Inflammatory macrophage treated with lipopolysaccharide for 4 hours (primary cell): ENCODE results near the gene CST8.
"Not testable (repeated sequence)": the region's sequence is repeated elsewhere in the genome, so short reads cannot be mapped to it uniquely, and the experiment has no call there.

Experiments used
- DNase-seq: peaks from one replicate; pipeline ENCODE4 v3.0.0-alpha.2; 2020

Gene CST8, protein sequence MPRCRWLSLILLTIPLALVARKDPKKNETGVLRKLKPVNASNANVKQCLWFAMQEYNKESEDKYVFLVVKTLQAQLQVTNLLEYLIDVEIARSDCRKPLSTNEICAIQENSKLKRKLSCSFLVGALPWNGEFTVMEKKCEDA

DNA sequence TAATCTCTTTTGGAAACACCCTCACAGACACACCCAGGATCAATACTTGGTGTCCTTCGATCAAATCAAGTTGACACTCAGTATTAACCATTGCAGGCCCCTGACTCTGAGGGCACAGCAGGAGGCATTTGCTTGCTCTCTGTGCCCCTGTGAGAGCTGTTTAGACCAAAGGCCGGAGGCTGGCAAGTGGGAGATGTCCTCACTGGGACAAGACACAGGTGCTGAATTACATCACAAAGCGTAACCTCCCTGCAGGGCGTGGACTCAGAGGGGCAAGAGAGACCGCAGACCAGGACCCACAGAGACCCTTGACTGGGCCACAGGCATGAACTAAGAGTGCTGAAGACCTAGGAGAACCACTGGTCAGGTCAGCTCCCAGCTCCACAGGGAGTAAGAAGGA is at the start of gene CST8:
TSS of gene CST8 (plus strand) at position 301 of the 400 bp plus-strand sequence. CDS start 551 bp downstream, outside the sequence.
- DNase-seq = no peak

DNA sequence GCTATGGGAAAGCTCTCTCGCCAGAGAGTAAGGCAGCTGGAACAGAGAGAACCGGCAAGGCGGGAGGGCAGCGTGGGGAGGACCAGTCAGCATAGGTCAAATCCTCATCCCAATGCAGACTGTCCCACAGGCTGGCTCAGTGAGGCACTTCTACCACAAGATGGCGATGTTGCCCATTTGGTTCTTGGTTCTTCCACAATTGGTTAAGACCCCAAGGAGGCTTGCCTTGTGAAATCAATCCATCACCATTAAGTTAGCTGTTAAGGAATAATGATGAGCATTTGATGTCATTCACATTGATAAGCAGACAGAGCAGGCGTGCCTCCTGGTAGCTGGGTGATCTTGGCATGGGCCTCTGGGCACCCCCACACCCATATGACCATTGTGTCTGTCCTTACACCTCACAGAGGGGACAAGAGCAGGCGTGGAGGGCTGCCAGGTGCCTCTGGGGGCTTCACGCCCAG is 49.0 kb upstream of the CST8 start:
- peak; percentile 67 for DNase-seq

DNA sequence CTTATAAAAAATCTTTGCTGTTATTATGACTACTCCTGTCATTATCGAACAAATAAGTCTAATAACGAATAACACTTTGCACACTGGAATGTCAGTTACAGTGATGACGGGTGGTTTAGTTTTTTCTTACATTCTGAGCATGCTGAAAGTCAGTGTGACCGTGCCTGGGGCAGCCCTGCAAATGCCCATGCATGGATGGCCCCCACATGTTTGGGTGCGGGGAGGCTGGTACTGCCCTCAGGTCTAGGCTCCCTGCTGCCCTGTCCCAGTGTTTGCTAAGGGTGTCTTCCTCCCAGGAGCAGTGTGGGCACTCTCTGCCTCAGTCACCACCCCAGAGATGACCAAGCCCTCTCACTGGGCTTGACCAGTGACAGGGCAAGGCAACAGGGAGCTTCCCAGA is 48.5 kb upstream of the CST8 start:
- no peak for DNase-seq

DNA sequence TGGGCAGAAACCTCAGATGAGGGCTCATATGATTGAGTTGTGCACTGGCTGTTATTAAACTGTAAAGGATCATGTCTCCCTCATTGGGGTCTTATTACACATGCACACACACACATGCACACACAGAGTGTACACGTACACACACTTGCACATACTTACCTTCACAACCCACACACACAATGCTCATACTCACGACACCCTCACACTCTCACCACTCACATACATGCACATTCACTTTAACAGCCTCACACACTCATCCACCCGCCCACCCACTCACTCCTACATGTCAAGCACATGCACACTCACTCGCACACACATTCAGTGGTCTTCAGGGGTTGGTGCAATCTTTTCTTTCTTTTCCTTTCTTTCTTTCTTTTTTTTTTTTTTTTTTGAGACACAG is 46.1 kb upstream of the CST8 start:
- no peak for DNase-seq

DNA sequence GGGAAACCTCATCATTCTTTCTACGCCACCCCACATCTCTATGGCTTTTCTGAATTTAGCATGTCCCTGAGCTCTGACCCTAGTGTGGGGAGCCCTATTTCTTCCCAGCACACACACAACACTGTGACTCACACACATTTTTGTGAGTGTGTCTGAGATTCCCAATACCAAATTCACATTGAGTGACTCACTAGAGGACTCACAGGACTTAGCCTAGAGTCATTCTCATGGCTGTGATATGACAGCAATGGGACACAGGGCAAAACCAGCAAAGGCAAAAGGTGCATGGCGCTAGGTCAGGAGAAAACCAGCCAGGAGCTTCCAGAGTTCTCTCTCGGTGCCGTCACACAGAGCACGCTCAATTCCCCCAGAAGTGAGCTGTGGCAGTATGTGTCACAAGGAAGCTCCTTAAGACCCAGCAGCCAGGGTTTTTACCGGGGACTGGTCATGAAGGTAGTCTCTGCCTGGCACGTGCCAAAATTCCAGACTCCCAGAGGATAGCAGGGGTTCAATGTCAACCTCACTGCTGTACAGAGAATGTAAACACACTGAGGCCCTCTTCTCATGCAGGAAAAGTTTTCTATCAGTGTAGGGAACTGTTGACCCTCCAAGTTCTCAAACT is 45.2 kb upstream of the CST8 start:
- no peak for DNase-seq

DNA sequence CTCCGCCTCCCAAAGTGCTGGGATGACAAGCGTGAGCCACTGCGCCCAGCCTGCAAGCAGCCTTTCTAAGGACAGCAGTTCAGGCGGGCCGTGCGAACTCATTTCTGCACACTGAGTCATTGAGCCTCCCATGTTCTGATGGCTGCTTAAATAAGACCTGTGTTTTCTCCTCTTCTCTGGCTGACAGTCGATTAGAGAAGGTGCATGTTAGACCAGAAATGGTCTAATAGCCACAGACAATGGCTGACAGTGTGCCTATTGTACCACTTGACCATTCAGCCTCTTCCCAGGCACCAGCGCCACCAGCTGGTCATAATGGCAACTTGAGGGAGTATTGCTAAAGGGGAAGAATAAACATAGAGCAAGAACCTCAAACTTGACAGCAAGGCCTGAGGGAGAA is 44.4 kb upstream of the CST8 start:
- peak; percentile 49 for DNase-seq

DNA sequence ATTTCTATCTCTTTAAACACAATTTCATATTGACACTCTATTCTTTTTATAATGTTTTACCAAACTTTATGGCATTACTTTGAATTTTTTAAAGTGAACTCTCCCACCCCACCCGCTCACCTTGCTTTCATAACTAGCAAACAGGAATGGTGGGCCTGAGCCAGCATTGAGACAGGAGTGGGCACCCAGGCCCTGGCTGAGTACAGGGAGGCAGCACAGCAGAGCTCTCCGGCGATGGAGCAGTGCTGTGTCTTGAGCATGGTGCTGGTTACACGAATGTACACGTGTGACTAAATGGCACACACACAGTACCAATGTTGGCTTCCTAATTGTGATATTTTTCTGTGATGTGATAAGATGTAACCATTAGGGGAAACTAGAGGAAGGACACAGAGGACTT is 42.8 kb upstream of the CST8 start:
- DNase-seq = no peak

DNA sequence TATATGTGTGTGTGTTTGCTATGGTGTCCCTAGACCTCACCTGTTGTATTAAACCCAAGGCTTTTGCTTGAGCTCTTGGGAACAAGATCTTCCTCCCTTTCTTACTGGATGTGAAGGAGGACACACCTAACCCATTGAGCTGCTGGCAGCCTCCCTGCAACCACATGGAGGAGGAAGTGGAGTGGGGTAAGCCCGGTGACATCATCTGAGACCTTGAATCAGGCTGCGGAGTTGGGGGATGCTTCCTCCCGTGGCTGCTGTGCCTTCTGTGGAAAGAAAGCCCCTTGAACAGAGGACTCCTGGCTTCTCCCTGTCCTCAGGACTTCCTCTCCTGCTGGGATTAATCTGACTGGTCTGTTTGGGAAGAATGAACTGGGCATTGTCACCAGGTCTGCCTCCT is 41.5 kb upstream of the CST8 start:
- peak; percentile 58 for DNase-seq

DNA sequence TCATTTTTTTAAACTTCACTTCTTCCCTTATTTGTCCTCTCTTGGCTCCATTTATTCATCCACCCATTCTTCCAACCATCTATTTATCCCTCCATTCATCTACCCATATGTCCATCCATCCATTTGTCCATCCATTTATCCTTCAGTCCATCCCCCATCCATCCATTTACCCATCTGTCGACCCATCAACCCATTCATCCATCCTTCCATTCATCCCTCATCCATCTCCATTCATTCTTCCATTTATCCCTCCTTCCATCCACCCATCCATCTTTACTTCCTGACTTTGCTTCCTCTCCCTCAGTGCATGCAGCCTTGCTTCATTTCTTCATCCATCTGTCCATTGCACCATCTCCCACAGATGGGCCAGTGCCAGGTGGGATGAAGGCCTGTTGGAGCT is 40.0 kb upstream of the CST8 start:
- no peak for DNase-seq

DNA sequence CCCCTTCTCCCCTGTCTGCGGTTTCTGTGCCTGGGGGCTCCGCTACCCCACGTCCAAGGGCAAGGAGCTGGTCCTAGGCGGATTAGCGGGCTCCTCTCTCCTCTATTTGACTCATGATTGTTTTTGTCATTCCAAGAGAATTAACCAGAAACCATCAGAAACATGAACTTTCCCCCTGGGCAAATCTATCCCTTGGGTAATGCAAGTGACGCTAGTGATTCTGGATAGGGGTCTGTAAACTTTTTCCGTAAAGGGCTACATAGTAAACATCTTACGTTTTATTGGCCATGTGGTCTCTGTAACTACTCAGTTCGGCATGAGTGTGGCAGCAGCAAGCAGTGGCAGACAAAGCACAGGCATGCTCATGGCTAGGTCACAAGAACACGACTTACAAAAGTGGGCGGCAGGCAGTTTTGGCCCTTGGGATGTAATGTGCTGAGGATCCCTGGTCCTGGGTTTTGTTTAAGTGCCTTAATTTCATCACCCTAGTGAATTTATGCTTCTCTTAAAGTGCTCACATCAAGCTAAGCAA is 38.9 kb upstream of the CST8 start:
- no peak for DNase-seq

DNA sequence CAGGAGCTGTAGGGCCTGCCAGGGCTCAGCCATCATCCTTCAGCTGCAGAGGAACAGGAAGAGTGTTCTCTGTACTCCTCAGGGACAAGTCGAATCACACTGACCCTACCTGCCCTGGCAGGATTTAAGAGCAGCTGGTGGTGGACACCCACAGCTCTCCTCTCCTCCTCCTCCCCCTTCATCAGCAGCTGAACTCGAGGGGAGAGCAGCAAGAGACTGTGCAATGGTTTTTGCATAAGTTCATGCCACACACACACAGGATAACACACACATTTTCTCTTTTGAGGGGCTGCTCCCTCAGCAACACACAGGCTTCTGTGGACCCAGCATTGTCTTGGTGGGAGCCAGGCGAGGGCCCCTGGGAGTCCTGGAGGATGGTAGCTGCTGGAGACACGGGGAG is 38.1 kb upstream of the CST8 start, which contains the start of gene CST11:
TSS of gene CST11 (minus strand) at position 101 of the 400 bp plus-strand sequence. CDS start at position 36, 65 bp downstream.
- DNase-seq = no peak

DNA sequence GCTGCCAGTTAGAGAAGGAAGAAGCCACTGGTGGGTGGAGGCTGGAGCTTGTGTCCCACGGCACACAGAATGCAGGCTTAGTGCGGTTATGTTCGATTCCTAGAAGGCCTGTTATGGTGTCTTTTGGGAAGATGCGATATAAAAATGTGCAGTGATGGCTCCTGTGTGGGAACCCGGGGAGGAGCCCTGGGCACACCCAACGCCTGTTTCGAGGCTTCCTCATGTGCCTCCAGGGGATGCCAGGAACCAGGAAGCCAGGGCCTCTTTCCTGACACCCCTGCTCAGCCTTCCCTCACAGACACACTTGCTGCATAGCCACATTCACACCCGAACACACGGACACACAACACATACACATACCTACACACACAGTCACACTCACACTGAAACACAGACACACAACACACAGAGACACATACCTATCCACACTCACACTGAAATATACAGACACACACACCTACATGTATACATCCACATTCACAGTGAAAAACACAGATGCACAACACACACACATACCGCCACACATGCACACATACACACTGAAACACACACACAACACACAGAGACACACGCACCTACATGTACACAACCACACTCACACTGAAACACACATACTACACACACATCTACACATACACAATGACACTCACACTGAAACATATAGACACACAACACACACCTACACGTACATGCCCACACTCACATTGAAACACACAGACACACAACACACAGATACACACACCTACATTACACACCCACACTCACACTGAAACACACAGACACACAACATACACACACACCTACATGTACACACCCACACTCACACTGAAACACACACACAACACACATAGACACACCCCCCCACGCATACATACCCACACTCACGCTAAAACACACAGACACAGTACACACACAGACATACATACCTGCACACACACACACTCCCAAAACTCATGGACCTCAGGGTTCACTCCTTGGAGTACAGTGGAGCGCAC is 37.1 kb upstream of the CST8 start:
- DNase-seq = no peak

DNA sequence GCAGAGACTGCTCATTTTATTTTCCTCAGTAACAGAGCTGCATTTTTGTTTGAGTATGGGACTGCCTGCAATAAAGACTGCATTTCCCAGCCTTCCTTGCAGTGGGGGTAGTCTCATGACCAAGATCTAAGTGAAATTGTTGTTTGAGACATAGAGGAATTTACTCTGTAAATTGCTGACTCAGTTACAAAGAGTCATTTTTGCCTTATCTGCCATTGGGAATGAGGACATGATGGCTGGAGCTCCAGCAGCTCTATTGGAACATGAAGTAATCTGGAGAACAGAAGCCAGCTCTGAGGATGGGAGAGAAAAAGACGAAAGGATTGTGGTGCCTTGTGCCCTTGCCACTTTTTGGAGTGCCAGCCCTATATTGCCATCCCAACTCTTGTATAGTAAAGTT is 36.1 kb upstream of the CST8 start:
- DNase-seq = no peak

DNA sequence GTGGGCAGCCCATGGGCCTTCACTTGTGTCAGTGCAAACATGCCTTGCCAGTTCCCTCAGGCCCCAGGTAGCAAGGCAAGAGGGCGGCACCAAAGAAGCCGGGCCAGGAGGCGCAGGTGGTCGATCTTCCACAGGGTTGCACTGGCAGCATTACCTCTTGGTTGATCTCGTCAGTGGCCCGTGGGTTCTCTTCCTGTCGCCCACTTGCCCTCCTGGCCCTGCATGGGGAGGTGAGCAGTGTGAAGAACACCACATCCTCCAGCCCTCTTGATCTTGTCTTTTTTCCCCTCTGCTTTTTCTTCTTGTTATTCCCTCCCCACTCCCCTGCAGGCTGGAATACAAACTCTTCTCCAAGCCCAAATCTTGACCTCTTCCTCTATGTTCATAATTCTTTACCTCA is 35.3 kb upstream of the CST8 start:
- no peak for DNase-seq

DNA sequence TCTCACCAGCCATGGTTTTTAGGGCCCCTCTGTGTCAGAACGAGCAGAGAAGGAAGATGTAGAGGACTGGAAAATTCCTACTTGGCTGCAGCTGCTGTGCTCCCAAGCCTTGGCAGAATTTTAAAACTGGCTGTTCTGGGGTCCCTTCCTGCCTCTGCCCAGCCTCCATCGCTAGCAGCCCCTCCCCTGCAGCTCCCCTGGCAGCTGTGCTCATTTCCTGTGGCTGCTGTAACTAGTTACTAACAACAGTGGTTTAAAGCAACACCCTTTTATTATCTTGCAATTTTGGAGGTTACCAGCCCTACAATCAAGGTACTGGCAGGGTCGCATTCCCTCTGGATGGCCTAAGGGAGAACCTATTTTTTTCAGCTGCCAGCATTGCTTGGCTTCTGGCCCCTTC is 34.5 kb upstream of the CST8 start:
- DNase-seq = no peak

DNA sequence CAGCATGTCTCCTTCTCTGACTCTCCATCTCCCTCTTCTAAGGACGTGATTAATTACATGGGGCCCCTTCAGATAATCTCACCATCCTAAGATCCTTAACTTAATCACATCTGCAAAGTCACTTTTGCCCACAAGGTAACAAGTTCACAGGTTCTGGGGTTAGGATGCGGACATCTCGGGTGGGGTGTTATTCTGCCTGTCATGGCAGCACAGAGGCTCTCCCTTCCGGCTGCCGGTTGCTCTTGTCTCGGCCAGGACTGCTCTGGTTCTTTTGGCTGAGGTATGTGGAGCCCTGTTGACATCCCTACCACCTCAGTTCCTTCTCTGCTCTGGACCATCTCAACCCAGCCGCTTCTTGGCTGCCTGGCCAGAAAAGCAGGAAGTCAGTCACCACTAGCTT is 34.0 kb upstream of the CST8 start:
- no peak for DNase-seq

DNA sequence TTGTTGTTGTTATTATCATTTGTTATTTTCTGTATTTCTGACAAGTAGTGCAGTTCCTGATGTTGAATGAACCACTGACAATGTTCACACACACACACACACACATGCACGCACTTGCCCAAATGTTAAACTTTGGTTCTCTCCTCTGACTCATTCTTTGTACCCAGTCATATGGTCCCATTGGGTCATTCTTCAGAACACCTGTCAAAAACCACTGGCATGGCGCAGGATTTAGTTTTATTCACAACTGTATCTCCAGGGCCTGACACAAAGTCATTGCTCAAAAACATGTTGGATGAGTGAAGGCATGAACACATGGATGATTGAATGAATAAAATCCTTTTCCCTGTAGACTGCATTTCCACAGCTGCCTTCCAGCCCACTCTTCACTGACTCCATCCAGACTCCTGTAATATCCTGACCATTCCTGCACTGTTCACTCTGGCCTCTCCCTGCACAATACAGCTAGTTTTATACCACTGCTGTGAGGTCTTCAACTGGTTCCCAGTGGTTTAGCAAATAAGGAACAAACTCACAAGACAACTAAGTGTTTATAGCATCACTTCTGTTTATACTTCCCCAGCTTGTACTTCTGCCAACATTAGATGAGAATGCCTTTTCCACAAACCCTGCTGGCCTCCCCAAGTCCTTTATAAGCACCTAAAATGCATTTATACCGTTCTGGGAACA is 31.3 kb upstream of the CST8 start:
- DNase-seq = peak; percentile 34

DNA sequence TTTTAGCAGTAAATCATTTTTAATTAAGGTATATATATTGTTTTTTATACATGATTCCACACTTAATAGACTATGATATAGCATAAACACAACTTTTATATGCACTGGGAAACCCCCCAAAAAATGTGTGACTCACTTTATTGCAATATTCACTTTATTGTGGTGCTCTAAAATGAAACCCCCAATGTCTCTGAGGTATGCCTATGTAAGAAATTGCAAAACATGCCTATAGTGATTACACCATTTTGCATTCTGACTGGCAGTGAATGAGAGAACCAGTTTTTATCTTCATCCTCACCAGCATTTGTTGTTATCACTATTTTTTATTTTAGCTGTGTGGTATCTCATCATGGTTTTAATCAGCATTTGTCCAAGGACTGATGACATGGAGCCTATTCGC is 29.7 kb upstream of the CST8 start:
- peak; percentile 47 for DNase-seq

DNA sequence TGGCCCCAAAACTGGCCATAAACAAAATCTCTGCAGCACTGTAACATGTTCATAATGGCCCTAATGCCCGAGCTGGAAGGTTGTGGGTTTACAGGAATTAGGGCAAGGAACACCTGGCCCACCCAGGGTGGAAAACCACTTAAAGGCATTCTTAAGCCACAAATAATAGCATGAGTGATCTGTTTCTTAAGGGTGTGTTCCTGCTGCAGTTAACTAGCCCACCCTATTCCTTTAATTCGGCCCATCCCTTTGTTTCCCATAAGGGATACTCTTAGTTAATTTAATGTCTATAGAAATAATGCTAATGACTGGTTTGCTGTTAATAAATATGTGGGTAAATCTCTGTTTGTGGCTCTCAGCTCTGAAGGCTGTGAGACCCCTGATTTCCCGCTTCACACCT is 24.0 kb upstream of the CST8 start:
- DNase-seq = not testable (repeated sequence)

DNA sequence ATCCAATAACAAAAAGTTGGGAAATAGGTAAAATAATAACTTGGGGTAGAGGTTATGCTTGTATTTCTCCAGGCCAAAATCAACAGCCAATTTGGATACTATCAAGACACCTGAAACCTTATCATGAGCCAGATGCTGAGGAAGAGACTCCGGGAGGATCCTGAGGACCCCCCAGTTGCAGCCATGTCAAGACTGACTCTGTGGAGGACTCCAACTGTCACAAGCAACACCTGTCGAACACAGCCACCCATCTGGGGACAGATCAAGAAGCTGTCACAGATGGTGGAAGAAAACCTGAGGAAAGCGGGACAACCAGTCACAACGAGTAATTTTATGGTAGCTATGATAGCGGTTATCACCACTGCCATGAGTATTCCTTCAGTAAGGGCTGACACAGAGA is 18.6 kb upstream of the CST8 start:
- DNase-seq = not testable (repeated sequence)

DNA sequence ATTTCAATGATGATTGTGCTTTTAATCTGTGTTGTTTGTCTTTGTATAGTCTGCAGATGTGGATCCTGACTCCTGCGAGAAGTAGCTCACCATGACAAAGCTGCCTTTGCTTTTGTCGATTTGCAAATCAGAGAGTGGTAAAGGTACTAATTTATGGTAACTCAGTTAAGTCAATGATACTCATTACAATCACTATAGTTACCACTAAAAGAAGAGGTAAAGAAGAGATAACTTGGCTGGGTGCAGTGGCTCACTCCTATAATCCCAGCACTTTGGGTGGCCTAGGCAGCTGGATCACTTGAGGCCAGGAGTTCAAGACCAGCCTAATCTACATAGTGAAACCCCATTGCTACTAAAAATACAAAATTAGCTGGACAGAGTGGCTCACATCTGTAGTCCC is 17.6 kb upstream of the CST8 start:
- DNase-seq = not testable (repeated sequence)

DNA sequence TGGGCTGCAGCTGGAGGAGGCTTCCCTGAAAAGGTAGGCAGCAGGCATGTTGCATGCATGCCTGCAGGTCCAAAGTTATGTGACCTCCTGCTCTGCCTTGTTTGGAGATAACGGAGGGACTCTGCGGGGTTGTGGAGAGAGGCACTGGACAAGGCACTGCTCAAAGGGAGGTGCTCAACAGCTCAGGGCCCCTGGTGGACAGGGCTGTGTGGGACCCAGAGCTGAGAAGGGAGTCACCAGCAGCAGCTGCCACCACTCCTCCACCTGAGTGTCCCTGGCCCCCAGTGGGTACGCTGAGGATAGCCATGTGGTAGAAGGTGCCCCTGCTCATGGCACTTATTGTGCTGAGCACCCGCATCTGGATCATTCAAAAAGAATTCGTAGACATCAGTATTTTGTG is 15.5 kb upstream of the CST8 start:
- no peak for DNase-seq
